ENCODE results near the gene NENF.

- TF ChIP-seq CTCF (IDR thresholded peaks at IDR 0.05) (no peak), POLR2A (IDR thresholded peaks at IDR 0.05) (no peak)
These were observed 31.7 kb upstream of the NENF start for GRCh38 chr1:212401042-212401441.
